DOHH2 (cell line): Measurements from ENCODE around the gene PRRT1B.
A peak's percentile ranks its signal among the peaks of the same experiment; 100 is the strongest.

ENCODE experiments used
- H3F3A ChIP-seq: fragments of 200-600 bp; sonication (generic), shearing (Covaris generic); 2 replicates; pipeline ENCODE4 v1.6.0; 2016; ENCODE audit warnings: antibody characterized with exemption, mild to moderate bottlenecking; ENCODE audit not compliant: control insufficient read depth, insufficient read depth
- H3K27ac ChIP-seq: fragments of 200-600 bp; sonication (generic); 2 replicates; pipeline ENCODE4 v1.5.1; 2014; ENCODE audit warnings: low read depth, mild to moderate bottlenecking, low read length, moderate library complexity
- H3K27me3 ChIP-seq: fragments of 200-600 bp; sonication (generic); 2 replicates; pipeline ENCODE4 v1.6.1; 2014; ENCODE audit warnings: mild to moderate bottlenecking, low read length, mixed read lengths; ENCODE audit not compliant: control insufficient read depth
- H3K36me3 ChIP-seq: fragments of 200-600 bp; sonication (generic); 2 replicates; pipeline ENCODE4 v1.6.1; 2014; ENCODE audit warnings: mild to moderate bottlenecking, low read length, moderate library complexity, mixed read lengths; ENCODE audit not compliant: control insufficient read depth
- H3K4me1 ChIP-seq: fragments of 200-600 bp; sonication (generic); 2 replicates; pipeline ENCODE4 v1.6.1; 2014; ENCODE audit warnings: mild to moderate bottlenecking, low read length, mixed read lengths; ENCODE audit not compliant: control insufficient read depth
- H3K4me2 ChIP-seq: fragments of 200-600 bp; sonication (generic); 2 replicates; pipeline ENCODE4 v1.6.0; 2014; ENCODE audit warnings: mild to moderate bottlenecking, low read length, moderate library complexity
- H3K4me3 ChIP-seq: fragments of 200-600 bp; sonication (generic); 2 replicates; pipeline ENCODE4 v1.5.1; 2014; ENCODE audit warnings: mild to moderate bottlenecking, low read length, mixed read lengths
- H3K79me2 ChIP-seq: fragments of 200-600 bp; sonication (generic); 2 replicates; pipeline ENCODE4 v1.6.1; 2014; ENCODE audit warnings: mild to moderate bottlenecking, low read length, mixed read lengths; ENCODE audit not compliant: control insufficient read depth
- H3K9me2 ChIP-seq: fragments of 200-600 bp; sonication (generic); replicated peaks from 2 replicates; pipeline ENCODE4 v1.6.1; 2014; ENCODE audit warnings: mild to moderate bottlenecking, low read length, mixed read lengths; ENCODE audit not compliant: control insufficient read depth
- H3K9me3 ChIP-seq: fragments of 200-600 bp; sonication (generic); 2 replicates; pipeline ENCODE4 v1.6.1; 2014; ENCODE audit warnings: antibody characterized with exemption, low read length, mixed read lengths; ENCODE audit not compliant: control insufficient read depth, insufficient read depth
- H4K20me1 ChIP-seq: fragments of 200-600 bp; sonication (generic); 2 replicates; pipeline ENCODE4 v1.6.0; 2014; ENCODE audit warnings: low read depth, mild to moderate bottlenecking, antibody characterized with exemption, low read length, moderate library complexity; ENCODE audit not compliant: control insufficient read depth, insufficient read depth
- EZH2phosphoT487 ChIP-seq: fragments of 200-600 bp; sonication (generic); IDR thresholded peaks from 2 replicates; pipeline ENCODE4 v1.6.1; 2017; ENCODE audit warnings: borderline replicate concordance, mild to moderate bottlenecking, antibody characterized with exemption, low read length, moderate library complexity, mixed read lengths
- TF ChIP-seq, protein P1 (sequence below): fragments of 200-600 bp; sonication (generic); IDR thresholded peaks from one replicate; pipeline ENCODE4 v1.5.1; 2014; ENCODE audit warnings: antibody characterized with exemption, mild to moderate bottlenecking, low read depth, low read length; ENCODE audit not compliant: poor library complexity, severe bottlenecking

The PRRT1B gene

GRCh38 chr9:131583836-131584555 is 38.7 kb downstream of the PRRT1B start:
- Histone ChIP-seq H3K9me3 (no peaks in the 10 kb centered on the region), H3K27me3 (no peaks in the 10 kb centered on the region), H3K36me3 (peaks cover 65% of the 10 kb centered on the region), H3K9me2 (no peaks in the 10 kb centered on the region), H3K79me2 (no peaks in the 10 kb centered on the region), H3F3A (no peaks in the 10 kb centered on the region), H4K20me1 (no peaks in the 10 kb centered on the region), H3K27ac (no peak overlapping the region), H3K4me1 (peaks cover 13% of the 10 kb centered on the region), H3K4me2 (no peak overlapping the region), H3K4me3 (no peak overlapping the region)
- TF ChIP-seq, protein P1, sequence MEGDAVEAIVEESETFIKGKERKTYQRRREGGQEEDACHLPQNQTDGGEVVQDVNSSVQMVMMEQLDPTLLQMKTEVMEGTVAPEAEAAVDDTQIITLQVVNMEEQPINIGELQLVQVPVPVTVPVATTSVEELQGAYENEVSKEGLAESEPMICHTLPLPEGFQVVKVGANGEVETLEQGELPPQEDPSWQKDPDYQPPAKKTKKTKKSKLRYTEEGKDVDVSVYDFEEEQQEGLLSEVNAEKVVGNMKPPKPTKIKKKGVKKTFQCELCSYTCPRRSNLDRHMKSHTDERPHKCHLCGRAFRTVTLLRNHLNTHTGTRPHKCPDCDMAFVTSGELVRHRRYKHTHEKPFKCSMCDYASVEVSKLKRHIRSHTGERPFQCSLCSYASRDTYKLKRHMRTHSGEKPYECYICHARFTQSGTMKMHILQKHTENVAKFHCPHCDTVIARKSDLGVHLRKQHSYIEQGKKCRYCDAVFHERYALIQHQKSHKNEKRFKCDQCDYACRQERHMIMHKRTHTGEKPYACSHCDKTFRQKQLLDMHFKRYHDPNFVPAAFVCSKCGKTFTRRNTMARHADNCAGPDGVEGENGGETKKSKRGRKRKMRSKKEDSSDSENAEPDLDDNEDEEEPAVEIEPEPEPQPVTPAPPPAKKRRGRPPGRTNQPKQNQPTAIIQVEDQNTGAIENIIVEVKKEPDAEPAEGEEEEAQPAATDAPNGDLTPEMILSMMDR, result no peak
- no peak for TF ChIP-seq EZH2phosphoT487

DNA sequence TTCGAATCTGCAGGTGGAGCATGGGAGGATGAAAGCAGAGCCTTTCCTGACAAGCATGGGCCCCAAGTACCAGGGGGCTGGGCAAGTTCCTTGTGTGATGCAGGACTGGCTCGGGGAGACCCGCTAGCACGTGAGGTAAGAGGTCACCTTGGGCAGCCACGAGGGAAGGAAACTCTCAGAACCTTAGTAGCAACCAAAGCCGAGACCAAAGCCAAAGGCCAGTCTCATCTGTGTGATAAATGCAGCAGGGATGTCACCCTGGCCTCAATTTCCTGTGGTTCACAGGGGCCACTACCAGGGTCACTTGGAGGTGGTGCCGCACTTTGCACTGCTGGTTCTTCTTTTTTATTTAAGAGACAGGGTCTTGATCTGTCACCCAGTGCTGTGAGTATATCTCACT is 39.5 kb downstream of the PRRT1B start:
- H3F3A ChIP-seq, result no peaks in the 10 kb centered on the region
- H3K9me3 ChIP-seq, result no peaks in the 10 kb centered on the region
- H4K20me1 ChIP-seq, result no peaks in the 10 kb centered on the region
- H3K4me1 ChIP-seq, result peaks cover 11% of the 10 kb centered on the region
- H3K27ac ChIP-seq, result no peak overlapping the region
- H3K4me3 ChIP-seq, result no peak overlapping the region
- no peaks in the 10 kb centered on the region for H3K9me2 ChIP-seq
- no peaks in the 10 kb centered on the region for H3K79me2 ChIP-seq
- no peaks in the 10 kb centered on the region for H3K27me3 ChIP-seq
- H3K36me3 ChIP-seq, result peaks cover 65% of the 10 kb centered on the region
- H3K4me2 ChIP-seq, result no peak overlapping the region
- TF ChIP-seq, protein P1, result no peak
- no peak for TF ChIP-seq EZH2phosphoT487

GRCh38 chr9:131585375-131585774 is 40.1 kb downstream of the PRRT1B start:
- Histone ChIP-seq H3K27me3 (no peaks in the 10 kb centered on the region), H4K20me1 (no peaks in the 10 kb centered on the region), H3K4me2 (0 out of 2 replicates have a peak overlapping the region, but pooled peaks have one; percentile 8), H3K27ac (no peak overlapping the region), H3K4me3 (no peak overlapping the region), H3K36me3 (peaks cover 65% of the 10 kb centered on the region), H3F3A (no peaks in the 10 kb centered on the region), H3K79me2 (no peaks in the 10 kb centered on the region), H3K9me2 (no peaks in the 10 kb centered on the region), H3K9me3 (no peaks in the 10 kb centered on the region), H3K4me1 (peaks cover 11% of the 10 kb centered on the region)
- TF ChIP-seq, protein P1, result no peak
- no peak for TF ChIP-seq EZH2phosphoT487
